HG03457 (cell line): ENCODE data around the gene CDH13.

ENCODE experiments used
- ATAC-seq: cut with Tn5 transposase; IDR thresholded peaks from one replicate; pipeline ENCODE4 v1.9.1; 2021; ENCODE audit warnings: moderate number of reproducible peaks; ENCODE audit not compliant: unreplicated experiment

CDH13 gene

DNA sequence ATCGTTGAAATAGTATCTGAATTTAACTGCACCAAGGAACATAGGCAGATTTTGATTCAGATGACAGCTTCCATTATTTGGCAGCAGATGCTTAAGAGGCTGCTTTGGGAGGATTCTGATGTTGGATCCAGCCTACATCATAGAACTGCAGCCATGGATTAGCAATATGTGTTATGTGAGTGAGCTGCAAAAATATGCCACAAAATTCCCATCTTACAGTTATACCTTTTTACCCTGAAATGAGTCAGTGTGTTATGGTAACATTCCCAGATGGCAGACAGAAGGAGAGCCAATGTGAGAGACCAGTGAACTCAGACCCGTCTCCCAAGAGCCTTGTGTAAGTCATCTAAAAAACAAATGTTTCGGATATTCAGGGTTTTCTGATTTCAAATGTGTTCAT, 206.1 kb downstream of the CDH13 start:
- no peak for ATAC-seq

GRCh38 chr16:82833378-82833993, 206.7 kb downstream of the CDH13 start:
- ATAC-seq: no peak

DNA sequence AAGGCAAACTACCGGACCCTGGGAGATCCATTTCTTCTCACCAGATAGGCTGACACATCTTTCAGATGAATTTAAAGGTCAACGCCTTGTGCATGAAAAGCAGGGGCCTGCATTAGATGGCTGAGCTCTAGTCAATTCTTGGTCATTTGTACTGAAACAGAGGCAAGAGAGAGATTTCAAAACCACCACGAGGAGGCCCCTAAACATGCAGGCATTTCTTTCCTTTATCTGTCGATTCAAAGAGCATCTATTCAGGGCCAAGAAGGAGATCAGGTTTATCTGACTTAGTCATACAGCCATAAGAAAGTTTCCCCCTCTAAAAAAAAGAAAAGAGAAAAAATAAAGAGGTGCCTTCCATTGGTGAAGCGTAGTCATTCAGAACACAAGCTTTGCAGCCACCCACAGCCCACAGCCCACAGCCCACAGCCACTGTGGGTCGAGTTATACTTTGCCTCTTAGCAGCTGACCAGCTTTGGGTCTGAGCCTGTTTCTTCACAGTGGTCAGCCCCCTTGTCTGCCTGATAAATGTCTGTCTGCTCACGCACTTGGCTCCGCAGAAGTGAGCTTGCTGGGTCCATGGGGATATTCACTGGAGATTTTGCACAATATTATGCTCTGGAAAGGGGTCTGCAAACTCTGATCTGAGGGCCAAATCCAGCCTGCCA, 207.5 kb downstream of the CDH13 start:
- no peak for ATAC-seq

- no peak for ATAC-seq
Observed at GRCh38 chr16:82835487-82836155, 208.9 kb downstream of the CDH13 start.

DNA sequence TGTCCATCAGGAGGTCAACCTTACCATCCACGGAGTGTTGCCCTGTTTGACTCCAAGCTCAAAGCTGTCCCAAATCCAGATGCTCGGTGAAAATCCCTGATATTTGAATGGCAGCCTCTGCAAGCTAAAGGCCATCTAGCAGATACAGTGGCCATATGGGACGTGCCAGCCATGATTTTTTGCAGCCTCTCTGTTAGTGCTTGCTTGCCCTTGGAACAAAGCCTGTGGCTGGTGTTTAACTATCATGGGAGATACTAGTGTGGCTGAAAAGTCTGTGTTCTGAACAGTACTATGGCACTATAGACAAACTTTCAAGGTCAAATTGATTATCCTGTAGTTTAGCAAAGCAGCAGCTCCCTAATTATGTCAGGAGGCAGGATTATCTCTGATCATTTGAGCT, 214.3 kb downstream of the CDH13 start:
- ATAC-seq: no peak

- ATAC-seq: no peak
Observed at GRCh38 chr16:82843606-82844271, 217.0 kb downstream of the CDH13 start.

DNA sequence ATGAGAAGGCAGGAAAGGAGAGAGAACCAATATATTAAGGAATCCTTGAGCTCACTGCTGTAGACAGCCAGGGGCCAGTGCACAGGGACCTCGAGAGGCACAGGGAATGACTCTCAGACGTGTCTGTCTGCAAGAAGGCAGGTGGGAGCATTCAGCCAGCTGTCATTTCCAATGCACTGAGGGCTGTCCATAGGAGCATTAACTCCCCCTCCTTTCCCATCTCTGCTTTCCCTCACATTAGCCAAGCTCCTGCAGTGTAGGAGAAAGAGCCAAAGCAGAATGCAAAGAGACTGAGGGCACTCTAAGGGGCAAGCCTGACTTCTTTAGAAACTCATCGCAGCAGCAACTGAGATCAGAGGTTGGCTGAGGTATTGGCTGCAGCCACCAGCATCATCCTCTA, 218.3 kb downstream of the CDH13 start:
- no peak for ATAC-seq

GRCh38 chr16:82846806-82847205, 220.0 kb downstream of the CDH13 start:
- ATAC-seq: no peak

DNA sequence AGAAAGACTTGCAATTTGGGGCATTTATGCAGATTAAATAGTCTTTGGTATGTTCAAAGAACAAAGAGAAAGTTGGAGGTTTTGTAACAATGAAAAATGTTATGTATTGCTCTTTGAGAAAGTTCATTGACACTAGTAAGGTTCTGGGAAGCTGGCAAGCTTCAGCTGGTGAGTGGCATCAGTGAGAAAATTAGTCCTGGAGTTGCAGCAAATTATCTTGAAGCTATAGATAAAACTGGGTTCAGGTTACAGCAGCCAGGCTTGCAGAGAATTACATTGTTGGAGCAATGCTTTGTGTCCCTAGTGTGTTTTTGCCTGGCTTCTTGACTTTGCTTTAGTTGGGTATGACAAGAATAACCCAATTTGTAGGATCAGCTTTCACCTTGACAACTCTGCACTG, 221.2 kb downstream of the CDH13 start:
- ATAC-seq: no peak

- ATAC-seq: no peak
Observed at GRCh38 chr16:82852388-82853008, 225.7 kb downstream of the CDH13 start.

- ATAC-seq: no peak
Observed at GRCh38 chr16:82855471-82855870, 228.7 kb downstream of the CDH13 start.

DNA sequence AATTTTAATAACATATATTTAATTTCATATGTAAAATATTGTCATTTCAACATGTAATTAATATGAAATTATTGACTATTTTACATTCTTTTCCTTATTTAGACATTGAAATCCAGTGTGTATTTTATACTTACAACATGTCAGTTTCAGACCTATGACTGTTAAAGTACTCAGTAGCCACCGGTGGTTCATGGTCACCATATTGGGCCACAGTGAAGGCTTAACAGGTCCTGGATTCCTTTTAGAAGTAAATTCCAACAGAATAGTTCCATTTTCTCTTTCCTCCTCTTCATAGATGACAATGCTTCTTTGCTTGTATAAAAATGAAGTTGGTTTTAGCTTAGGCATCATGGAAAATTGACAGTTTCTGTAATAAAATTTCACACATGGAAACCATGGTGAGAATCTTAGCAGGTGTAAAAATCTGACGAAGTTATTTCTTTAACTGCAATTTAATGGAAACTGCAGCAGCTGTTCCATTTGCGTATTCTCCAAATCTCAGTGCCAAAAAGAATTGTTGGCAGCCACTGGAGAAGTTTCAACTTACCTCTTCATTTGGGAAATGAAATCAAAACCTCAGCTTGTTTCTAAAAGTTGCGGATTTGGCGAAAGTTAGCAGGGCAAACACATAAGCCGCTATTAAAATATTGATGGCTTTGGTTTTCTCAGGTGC, 231.1 kb downstream of the CDH13 start:
- ATAC-seq: no peak

DNA sequence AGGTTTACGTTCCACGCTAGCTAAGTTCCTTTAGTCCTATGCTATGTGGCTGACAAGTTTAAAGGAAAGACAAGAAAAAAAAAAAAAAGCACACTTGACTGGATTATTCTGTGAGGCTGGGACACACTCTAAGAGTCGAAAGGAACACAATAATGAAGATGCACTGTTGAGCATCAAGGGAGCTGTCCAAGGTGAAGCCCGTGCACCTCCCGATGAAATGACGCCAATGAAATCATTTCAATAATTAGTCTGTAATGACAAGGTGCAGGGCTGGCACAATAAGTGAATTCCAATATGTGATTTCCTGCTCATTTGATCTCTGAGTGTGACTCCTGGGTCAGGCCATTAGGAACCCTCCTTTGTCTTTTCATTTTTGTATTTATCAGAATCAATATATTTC, 232.9 kb downstream of the CDH13 start:
- ATAC-seq: no peak

GRCh38 chr16:82860071-82860470, 233.3 kb downstream of the CDH13 start:
- no peak for ATAC-seq

- ATAC-seq: no peak
Observed at GRCh38 chr16:82862057-82862456, 235.3 kb downstream of the CDH13 start.

GRCh38 chr16:82864332-82865040, 237.7 kb downstream of the CDH13 start:
- ATAC-seq: no peak

GRCh38 chr16:82865412-82865811, 238.6 kb downstream of the CDH13 start:
- no peak for ATAC-seq

DNA sequence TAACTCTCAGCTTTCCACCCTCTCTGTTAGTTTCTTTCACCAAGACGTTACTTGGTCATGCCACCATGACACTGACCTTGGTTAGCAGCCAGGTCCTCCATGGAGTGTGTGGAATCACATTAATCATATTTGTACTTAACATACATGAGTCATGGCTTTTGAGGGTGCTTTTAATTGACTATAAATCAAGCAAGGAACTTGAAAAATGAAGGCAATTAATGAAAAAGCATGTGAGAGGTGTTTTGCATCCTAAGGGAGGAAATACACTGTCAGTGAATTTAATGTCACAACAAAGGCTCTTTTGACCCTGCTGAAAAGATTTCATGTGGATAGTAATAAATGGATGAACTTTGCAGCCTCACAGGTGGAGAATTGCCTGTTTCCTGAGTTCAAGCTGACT, 240.7 kb downstream of the CDH13 start:
- ATAC-seq: no peak

DNA sequence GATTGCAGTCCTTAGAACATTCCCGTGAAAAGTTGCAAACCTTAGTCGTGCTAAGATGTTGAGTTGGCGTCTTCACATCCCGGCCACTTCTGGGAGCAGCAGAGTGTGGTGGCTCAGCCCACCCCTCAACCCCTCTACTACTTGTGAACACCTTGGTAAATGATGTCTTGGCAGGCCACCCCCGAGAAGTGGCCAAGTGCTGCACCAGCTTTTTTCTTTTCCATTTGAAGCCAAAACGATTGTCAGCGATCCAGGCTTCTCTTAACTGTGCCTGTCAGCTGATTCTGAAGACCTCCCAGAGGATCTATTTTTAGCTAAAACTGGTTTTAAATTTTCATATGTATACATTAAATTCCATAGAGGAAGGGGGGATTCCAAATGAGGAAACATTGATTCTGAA, 247.5 kb downstream of the CDH13 start:
- no peak for ATAC-seq

DNA sequence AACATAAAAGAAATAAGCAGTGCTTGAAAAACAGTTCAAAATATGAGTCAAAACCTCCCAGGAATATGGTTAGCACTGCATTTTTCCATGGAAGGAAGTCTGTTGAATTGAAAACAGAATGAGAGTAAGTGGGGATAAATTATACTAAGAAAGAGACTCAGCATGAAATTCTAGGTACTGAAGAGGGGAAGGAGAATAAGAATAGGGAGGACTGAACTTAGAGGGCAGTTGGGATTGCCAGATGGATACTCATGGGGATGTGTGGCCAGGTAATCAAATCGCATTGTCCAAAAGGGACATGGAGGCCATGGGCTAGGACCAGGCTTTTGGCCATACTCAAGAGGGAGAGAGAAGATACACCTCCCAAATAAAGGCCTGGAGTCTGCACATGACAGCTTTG, 247.9 kb downstream of the CDH13 start:
- ATAC-seq: no peak
